ENCODE data around the gene ZSWIM4. TPM values are rescaled to one million over a fixed set of nuclear protein-coding genes. Genes with fewer than 3 reads are reported as not detected.

Gene ZSWIM4
- polyA plus RNA-seq, 1 of the 3 experiments (the other 2 are of a cell fraction) = 4.7 TPM

DNA sequence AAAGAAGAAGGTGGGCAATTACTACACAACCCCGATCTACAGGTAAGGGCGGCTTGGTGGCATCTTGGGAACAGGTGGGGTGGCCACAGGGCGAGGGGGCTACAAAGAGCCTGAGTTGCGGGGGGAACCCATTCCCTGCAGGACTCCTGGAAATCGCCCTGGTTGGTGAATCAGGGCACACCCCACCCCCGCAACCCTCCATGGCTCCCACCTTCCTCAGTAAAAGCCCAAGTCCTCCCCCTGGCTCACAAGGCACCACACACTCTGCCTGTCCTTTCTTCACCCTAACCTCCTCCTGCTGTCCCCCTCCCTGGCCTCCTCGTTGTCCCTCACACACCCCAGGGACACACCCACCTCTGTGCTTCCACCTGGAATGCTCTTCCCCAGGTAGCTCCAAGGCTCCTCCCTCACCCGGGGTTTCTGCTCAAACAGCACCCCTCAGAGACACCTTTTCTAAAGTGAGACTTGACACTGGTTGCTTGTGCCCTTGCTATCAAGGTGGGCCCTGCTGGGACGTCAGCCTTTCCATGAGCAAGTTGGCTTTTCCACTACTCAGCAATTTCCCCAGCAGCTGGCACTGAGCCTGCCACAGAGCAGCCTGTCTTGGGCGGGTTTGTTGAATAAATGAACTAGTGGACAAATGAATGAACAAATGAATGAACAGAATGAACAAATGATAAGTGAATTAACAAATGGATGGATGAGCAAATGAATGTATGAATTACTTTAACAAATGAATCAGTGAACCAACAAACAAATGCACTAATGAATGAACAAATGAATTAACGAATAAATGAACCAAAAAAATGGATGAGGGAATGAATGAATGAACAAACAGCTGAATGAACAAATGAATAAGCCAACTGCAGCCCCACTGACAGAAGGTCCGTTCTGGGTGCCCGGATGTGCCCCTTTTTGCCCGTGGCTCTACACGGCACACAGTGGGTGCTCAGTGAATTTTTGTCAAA lies 37.2 kb upstream of the ZSWIM4 start:
- Histone ChIP-seq H3K9me2 (no peaks in the 10 kb centered on the region), H3K36me3 (replicated peaks in 1 of 2; ENCODE audit: control insufficient read depth in 1 of 2, insufficient read depth in 2 of 2, low read length in 1 of 2) (peaks cover 44 to 50% of the 10 kb centered on the region in 2 experiments), H4K20me1 (ENCODE audit: insufficient read depth) (no peaks in the 10 kb centered on the region), H3K79me2 (ENCODE audit: insufficient read depth) (no peaks in the 10 kb centered on the region), H3K9me3 (no peaks in the 10 kb centered on the region), H3F3A (replicated peaks; ENCODE audit: insufficient read depth) (no peaks in the 10 kb centered on the region), H3K27ac (ENCODE audit: low read depth in 2 of 2, low read length in 1 of 2) (no peak overlapping the region), H3K4me2 (no peak overlapping the region), H3K4me1 (ENCODE audit: control insufficient read depth in 1 of 2, insufficient read depth in 2 of 2, low read depth in 1 of 2, low read length in 1 of 2) (no peaks in the 10 kb centered on the region), H3K27me3 (ENCODE audit: insufficient read depth) (no peaks in the 10 kb centered on the region), H3K4me3 (ENCODE audit: low read depth in 2 of 2, low read length in 1 of 2) (no peak overlapping the region), H2AFZ (ENCODE audit: low read depth) (no peak overlapping the region), H3K9ac (no peak overlapping the region)
- no peak for DNase-seq
- CTCF ChIA-PET = interaction anchor here (0.6 kb wide), 1 partner anchor 50 kb away, joined by 3 read pairs; no protein-coding TSS in a partner anchor
- 88% methylated on average over 15 of the region's 15 CpGs for WGBS (ENCODE audit: low lambda C conversion rate)
- POLR2A ChIA-PET = no interaction called here
- TF ChIP-seq RXRA (IDR thresholded peaks at IDR 0.05; ENCODE audit: borderline replicate concordance, low read depth) = no peak
- TF ChIP-seq FOXM1 (IDR thresholded peaks at IDR 0.05; ENCODE audit: low read depth) = no peak
- TF ChIP-seq, protein P1, sequence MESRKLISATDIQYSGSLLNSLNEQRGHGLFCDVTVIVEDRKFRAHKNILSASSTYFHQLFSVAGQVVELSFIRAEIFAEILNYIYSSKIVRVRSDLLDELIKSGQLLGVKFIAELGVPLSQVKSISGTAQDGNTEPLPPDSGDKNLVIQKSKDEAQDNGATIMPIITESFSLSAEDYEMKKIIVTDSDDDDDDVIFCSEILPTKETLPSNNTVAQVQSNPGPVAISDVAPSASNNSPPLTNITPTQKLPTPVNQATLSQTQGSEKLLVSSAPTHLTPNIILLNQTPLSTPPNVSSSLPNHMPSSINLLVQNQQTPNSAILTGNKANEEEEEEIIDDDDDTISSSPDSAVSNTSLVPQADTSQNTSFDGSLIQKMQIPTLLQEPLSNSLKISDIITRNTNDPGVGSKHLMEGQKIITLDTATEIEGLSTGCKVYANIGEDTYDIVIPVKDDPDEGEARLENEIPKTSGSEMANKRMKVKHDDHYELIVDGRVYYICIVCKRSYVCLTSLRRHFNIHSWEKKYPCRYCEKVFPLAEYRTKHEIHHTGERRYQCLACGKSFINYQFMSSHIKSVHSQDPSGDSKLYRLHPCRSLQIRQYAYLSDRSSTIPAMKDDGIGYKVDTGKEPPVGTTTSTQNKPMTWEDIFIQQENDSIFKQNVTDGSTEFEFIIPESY (IDR thresholded peaks at IDR 0.05; ENCODE audit: borderline replicate concordance, low read depth) = no peak
- TF ChIP-seq, protein P2, sequence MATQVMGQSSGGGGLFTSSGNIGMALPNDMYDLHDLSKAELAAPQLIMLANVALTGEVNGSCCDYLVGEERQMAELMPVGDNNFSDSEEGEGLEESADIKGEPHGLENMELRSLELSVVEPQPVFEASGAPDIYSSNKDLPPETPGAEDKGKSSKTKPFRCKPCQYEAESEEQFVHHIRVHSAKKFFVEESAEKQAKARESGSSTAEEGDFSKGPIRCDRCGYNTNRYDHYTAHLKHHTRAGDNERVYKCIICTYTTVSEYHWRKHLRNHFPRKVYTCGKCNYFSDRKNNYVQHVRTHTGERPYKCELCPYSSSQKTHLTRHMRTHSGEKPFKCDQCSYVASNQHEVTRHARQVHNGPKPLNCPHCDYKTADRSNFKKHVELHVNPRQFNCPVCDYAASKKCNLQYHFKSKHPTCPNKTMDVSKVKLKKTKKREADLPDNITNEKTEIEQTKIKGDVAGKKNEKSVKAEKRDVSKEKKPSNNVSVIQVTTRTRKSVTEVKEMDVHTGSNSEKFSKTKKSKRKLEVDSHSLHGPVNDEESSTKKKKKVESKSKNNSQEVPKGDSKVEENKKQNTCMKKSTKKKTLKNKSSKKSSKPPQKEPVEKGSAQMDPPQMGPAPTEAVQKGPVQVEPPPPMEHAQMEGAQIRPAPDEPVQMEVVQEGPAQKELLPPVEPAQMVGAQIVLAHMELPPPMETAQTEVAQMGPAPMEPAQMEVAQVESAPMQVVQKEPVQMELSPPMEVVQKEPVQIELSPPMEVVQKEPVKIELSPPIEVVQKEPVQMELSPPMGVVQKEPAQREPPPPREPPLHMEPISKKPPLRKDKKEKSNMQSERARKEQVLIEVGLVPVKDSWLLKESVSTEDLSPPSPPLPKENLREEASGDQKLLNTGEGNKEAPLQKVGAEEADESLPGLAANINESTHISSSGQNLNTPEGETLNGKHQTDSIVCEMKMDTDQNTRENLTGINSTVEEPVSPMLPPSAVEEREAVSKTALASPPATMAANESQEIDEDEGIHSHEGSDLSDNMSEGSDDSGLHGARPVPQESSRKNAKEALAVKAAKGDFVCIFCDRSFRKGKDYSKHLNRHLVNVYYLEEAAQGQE (IDR thresholded peaks at IDR 0.05; ENCODE audit: low read depth, low read length) = no peak
- no peak for TF ChIP-seq RFX5 (IDR thresholded peaks at IDR 0.05; ENCODE audit: low read length)
- no peak for TF ChIP-seq NRF1 (IDR thresholded peaks at IDR 0.05; ENCODE audit: low read depth, low read length)
- no peak for TF ChIP-seq RCOR1 (IDR thresholded peaks at IDR 0.05; ENCODE audit: low read length)
- TF ChIP-seq SIN3A (IDR thresholded peaks at IDR 0.05; ENCODE audit: borderline replicate concordance, low read depth, low read length) = no peak
- no peak for TF ChIP-seq SMC3 (IDR thresholded peaks at IDR 0.05; ENCODE audit: low read depth, low read length)
- no peak for TF ChIP-seq EP300 (IDR thresholded peaks at IDR 0.05; ENCODE audit: borderline replicate concordance in 1 of 2, low read depth in 1 of 2, low read length in 1 of 2)
- no peak for TF ChIP-seq GATA2 (CRISPR knock-in tag; IDR thresholded peaks at IDR 0.05)
- no peak for TF ChIP-seq MXI1 (IDR thresholded peaks at IDR 0.05; ENCODE audit: low read depth, low read length)
- TF ChIP-seq MEF2A (IDR thresholded peaks at IDR 0.05; ENCODE audit: borderline replicate concordance, low read depth) = no peak

Data from SK-N-SH (cell line).